Activated CD4-positive, CD25-positive, alpha-beta regulatory T cell treated with anti-CD3 and anti-CD28 coated beads, Interleukin-2, amount 50 U/mL, for 72 hours (primary cell): ENCODE results near the gene MCTP2.
"Not testable (repeated sequence)": the region's sequence is repeated elsewhere in the genome, so short reads cannot be mapped to it uniquely, and the experiment has no call there.

ENCODE experiments used
- DNase-seq: peaks from one replicate; pipeline ENCODE4 v3.0.0; 2021

MCTP2 gene

DNA sequence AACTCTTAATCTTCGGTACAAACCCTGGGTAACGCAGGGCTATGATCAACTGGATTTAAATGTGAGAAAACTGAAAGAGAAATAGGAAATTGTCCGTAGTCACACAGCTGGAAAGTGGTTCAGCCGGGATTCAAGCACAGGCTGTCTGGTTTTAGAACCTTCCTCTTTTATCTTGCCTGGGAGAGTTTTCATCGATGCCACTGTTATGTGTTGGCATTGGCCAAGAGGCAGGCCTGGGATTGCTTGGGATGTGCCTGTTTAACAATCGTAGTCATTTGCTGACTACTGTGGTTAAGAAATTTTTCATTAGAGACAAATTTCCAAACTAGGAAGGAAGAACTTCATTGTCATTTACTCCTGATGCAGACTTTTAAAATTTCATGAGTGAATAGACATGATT is 4.3 kb downstream of the MCTP2 start:
- DNase-seq = no peak

DNA sequence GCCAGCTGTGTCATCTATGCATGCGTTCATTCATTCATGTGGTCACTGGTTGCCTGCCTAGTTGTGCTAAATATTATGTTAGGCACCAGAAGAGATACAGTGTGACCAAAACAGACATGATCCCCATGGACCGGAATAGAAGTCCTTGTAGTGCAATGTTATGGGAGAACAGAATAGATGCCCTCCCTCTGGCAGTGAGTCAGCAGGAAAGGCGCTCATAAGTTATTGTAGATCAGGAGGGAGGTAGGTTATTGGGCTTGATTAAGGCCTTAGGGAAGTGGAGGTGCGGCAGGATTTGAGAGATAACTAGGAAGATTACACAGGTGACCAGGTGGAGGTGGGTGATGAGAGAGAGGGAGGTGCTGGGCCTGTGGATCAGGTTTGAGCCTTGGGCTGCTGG is 5.2 kb downstream of the MCTP2 start:
- no peak for DNase-seq

DNA sequence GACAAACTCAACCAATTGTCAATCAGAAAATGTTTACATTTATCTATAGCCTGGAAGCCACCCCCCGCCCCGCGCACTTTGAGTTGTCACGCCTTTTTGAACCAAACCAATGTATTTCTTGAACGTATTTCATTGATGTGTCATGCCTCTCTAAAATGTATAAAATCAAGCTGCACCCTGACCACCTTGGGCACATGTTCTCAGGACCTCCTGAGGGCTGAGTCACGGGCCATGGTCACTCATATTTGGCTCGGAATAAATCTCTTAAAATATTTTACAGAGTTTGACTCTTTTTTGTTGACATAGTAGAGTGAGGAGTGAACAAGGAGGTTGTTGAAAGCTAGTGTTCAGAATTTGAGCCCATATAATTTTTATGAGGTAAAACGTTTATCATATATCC is 6.5 kb downstream of the MCTP2 start:
- DNase-seq = no peak

DNA sequence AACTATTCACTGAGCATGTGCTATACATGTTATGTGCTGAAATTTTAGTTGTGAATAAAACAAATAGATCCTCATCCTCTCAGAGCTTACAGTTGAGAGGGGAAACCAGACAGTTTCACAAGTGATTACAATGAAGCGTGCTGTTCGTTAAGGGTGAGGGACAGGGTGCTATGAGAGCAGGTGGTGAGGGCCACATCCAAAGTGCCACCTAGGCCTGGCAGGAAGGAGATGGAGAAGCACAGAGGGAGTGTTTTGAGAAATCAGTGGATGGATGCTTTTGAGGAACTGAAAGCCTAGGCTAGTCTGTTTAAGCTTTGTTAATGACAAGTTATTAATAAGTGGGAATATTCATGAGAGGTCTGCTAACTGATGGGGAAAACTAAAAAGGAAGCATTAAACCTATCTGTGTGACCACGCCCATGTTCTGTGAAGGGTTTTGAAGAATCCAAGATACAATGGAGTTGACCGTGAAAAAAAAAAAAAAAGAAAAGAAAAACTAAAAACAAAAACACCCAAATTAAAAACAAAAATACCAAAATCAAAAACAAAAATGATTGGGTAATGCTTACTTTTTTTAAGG is 7.3 kb downstream of the MCTP2 start:
- no peak for DNase-seq

DNA sequence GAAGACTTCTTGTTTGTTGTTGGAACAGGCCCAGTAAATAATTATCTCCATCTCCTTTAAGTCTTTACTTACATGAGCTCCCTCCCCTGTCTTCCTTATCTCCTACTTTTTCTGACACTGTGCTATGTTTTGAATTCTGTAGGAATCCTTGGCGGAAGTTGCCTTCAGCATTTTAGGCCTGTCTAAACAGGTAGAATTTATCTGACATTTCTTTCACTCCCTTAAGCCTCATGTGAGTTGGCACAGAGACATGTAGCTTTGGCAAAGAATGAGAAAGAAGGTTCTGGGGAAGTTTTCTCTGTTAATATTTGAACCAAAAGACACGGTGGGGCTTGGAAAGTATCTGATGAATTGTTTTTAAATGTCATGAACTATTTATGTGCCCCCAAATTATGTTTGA is 8.1 kb downstream of the MCTP2 start:
- DNase-seq = no peak

DNA sequence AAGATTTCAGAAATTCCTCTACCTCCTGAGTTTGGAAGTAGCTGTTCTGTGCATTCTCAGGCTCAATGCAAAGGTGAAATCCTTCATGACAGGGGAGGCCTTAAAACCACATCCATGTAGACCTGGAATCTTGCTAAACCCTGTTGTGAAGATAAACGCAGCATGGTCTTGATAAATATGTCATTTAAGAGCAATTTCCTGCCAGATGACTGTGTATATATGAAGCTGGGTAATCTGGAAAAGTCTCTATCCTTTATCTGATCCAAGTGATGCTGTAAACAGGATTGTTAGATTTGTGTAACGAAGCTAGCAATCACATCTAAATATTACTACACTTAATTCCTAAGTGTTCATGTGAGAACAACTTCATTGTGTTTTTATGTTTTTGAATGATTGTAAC is 9.1 kb downstream of the MCTP2 start:
- no peak for DNase-seq

DNA sequence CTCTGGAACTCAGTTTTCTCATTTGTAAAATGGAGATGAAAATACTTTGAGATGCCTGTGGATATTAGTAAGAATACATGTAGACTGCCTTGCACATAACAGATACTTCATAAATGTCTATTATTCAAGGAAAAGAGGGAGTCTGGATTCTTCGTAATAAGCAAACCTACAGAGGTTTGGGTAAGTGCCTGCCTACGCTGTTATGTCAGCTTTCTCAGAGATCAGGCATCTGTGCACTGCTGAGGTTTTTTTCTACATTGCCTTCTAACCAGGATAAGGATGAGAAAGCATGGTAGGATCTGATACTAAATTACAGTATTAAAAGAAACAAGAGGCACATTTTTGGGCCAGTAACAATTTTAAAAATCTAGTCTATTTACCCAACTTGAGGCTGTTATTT is 10.9 kb downstream of the MCTP2 start:
- DNase-seq = no peak

DNA sequence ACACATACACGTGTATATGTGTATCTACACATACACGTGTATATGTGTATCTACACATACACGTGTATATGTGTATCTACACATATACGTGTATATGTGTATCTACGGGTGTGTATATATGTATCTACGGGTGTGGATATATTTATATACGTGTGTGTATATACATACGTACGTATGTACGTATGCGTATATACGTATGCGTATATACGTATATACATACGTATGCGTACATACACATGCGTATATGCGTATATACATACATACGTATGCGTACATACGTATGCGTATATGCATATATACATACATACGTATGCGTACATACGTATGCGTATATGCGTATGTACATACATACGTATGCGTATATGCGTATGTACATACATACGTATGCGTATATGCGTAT is 11.6 kb downstream of the MCTP2 start:
- DNase-seq = not testable (repeated sequence)

DNA sequence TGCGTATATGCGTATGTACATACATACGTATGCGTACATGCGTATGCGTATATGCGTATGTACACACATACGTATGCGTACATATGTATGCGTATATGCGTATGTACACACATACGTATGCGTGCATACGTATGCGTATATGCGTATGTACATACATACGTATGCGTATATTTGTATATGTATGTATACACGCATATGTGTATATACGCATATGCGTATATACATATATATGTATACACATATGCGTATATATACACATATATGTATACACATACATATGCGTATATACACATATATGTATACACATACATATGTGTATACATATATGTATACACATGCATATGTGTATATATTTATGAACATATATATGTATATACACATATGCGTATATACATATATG is 12.1 kb downstream of the MCTP2 start:
- no peak for DNase-seq

DNA sequence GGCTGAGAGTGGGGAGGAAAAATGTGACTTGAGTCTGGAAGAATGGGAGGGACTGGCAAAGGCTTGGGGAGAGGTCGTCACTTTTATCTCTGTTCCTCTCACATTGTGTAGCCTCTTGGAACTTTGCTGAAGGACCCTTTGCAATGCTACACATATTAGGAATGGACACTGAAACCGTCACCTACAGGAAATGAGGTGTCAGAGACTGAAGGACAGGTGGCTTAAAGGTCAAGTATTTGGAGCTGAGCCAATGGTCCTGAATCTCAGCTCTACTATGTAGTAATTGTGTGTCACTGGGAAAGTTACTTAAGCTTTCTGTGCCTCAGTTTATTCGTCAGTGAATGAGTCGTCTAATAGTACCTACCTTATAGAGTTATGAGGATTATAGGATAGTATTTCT is 14.7 kb downstream of the MCTP2 start:
- DNase-seq = no peak

DNA sequence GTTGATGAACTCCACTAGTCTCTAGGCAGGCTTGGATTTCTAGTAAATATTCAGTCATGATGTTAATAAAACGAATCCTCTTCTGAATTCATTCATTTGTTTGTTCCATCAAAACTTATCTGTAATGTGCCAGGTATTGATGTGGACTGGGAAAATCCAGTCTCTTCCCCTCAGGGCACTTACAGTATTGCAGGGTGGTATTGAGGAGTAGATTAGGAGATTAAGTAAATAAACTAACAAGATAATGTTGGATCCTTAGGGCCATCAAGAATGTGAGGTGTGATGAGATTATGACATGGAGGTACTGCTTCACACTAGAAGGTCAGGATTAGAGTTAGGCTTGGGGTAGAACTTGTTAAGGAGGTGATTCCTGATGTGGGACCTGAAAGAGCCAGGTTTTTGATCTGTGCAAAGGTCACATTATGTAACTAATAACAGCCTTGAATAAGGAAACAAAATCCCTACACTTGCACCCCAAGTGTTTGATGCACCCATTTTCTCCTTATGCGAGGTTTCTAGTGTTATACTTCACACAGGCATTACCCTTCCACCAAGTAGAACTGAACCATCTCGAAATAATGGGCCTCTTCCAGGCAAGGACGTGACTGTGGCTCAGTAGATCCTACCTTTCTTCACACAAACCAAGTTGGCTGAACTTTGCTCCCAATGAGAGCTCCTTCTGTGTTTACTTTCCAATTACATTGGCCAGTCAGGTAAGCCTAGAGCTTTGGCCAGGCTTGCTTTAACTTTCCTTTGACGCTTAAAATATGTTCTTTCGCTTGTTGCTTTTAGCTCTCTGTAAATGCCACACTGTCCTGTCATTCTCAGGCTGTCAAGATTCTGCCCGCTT is 16.7 kb downstream of the MCTP2 start:
- no peak for DNase-seq

DNA sequence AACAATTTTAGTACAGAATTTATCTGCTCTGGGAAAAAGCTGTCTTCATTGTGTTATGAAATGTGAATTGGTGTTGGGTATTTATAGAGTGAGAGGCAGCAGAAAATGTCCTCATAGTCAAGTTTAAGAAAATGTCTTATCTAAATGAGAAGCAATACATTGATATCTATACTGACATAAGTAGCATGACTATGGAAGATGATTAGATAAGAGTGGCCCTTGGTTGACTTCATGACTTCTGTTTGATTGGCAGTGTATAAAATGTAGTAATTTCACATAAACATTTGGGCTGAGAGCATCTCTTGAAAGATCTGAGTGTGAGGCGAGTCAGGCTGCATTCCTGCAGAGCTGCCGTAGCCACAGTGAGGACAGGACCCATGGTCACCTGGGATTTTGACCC is 19.4 kb downstream of the MCTP2 start:
- no peak for DNase-seq

DNA sequence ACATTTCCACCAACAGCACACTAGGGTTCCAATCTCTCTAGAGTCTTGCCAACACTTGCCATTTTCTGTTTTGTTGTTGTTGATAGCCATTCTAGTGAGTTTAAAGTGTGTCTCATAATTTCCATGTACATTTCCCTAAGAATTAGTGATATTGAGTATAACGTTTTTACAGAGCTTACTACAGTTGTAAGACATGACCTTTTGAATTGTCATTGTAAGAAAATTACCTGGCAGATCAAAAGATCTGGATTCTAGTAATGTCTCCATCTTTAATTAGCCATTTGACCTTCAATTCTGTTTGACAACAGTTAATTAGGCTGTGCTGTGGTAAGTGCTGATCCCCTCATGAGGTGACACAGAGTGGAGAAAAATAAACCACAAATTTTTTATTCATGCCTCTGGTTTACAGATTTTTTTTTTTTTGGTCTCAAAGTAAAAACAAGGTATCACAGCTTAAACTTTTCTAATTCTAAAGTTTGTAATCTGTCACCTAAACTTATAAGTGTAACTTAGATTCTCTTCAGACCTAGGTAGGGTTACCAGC is 20.9 kb downstream of the MCTP2 start:
- DNase-seq = no peak

DNA sequence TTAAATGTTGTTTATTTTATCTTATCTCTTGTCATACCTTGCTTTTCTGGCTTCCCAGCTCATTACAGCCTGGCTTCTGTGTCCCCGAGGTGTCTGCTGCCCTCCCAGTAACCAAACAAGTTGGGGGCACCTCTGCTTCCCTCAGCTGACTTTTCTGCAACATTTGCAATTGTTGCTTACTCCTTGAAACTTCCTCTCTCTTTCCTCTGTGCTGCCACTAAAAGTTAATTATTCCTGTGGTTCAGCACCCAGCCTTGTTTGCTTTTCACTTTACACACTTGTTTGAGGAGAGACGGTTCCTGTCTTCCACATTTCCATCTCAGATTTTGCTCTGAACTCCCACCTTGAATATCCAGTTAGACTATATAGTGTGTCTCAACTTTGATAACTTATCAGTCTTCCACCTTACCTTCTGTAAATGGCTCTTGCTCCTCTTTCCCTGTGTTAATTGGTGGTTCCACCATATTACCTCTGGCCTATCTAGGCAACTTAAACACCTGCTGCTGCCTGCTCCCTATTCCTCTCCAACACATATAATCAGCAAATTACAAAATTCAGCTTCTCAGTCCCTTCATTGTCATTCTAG is 21.6 kb downstream of the MCTP2 start:
- no peak for DNase-seq

DNA sequence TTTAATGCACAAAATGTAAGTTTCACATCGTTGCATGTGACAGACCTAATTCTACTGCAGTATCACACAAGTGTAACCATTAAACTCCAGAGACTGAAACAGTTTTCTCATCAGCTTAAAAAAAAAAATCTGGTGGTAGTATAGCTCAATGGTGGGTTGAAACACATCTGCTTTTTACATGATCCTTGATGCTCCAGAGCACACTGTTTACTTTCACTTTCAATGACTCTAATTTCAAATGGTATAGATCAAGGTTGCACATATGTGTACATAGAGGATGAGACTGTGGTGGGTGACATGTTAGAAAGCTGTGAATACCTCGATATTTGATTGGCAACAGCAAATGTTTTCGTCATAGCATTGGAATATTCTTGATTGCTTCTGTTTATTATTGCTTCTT is 22.4 kb downstream of the MCTP2 start:
- no peak for DNase-seq

DNA sequence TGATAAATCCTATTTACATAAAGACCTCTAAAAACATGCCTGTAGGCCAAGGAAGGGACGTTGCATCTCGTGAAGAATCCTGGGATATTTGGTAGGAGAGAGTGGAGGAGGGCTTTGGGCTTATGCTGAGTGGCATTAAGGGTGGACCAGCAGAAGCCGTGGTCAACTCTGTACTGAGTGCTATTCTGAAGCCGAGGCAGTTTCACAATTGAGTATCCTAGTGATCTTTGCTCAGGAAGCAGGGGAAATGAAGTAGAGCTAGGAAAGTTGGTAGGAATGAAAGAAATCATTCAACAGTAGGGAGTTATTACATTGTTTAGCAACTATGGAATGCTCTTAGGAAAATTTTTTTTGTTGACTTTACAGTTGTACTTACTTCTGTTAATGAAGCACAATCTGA is 24.2 kb downstream of the MCTP2 start:
- no peak for DNase-seq

DNA sequence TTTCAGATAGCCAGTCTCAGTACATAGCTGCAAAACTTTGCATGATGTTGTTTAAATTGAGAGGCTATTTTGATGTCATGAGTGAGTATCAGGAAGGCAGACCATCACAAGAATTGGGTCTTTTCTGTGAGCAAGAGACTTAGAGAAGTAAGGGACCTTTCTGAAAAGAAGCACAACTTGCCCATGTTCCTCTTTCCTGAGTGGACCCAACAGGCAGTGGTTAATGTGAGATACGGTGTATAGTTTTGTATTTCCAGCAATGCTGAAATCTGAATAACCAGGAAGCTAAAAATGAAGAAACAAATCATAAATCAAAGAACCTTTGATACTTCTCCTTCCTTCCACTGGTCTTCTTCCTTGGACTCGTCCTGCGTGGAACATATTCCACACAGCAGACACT is 25.1 kb downstream of the MCTP2 start:
- DNase-seq = no peak

DNA sequence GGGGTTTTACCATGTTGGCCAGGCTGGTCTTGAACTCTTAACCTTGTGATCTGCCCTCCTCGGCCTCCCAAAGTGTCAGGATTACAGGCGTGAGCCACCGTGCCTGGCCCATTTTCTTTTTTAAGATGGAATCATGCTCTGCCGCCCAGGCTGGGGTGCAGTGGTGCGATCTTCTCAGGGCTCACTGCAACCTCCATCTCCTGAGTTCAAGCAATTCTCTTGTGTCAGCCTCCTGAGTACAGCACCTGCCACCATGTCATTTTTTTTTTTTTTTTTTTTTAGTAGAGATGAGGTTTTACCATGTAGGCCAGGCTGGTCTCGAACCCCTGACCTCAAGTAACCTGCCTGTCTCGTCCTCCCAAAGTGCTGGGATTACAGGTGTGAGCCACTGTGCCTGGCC is 26.4 kb downstream of the MCTP2 start:
- DNase-seq = not testable (repeated sequence)

DNA sequence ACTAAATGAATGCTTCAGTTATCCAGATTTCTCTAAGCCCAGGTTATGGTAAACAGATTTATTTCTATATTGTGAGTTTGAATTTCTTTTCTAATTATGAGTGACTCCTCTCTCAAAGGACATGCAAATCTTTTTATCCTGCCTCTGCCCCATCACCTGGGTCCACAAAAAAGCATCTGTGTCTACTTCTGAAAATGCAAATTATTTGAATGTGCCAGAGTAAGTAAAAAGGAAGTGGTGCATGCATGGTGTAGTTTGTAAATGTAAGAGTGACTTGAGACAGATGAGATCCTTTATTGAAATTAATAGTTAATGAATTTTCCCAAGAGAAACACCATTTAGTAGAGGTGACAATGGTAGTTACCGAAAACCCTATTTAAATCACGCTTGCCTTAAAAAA is 26.9 kb downstream of the MCTP2 start:
- no peak for DNase-seq

DNA sequence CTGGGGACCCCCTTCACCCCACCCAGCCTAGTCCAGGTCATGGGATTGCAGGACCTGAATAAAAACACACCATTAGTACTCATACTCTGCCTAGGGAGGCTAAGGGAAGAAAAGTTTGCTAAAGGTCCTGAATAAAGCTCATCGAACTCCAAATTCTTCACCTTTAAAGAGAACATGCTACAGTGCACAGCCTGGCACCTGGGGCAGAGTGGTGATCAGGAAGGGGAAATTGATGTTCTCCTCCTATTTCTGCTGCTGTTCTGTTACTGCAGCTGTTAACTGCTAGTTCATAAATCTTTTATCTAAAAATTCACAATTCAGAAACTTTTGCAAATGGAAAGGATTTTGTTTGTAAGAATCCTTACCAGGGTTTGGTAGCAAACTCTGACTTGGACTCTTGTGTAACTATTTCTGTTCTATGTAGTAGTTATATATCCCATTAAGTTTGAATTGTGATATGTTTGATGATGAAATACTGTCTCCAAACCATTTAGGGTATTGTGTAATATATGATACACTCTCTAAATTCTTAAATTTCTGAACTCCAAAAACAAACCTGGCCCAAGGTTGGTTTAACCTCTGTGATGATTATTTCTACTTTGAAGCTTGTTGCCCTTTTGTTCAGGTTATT is 27.9 kb downstream of the MCTP2 start:
- no peak for DNase-seq

DNA sequence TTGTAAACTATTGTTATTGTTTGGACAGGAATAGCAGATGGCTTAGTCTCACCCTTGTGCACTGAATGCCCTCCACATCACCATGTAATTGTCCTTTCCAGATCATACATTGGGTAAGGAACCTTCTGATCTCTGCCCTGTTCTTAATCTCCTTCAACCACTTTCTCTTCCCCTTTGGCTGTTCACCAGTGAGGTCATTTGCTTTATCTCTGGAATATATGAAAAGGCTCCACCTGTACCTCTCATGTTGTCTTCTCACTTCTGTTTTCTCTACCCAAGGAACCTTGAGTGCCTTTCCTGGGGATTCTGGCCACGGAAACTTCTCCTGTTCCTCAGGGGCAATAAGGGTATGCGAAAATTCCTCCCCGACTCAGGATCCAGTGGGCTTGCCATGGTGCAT is 28.5 kb downstream of the MCTP2 start:
- no peak for DNase-seq

DNA sequence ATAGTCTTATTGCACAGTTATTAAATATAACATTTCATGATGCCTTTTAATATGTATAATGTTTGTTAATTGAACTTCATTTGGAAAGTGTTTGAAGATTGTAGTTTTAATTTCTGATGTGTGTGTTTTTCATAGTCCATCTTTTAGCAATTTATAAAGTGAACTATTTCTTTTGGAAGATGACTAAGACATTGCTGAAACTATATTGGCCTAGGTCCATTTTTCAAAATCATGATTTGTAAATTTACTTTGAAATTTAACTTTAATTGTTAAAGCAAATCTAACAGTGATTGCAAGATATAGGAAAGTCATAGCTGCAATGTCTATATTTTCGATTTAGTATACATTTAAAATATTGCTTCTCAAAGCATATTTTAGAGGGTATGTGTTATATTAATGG is 30.8 kb downstream of the MCTP2 start:
- no peak for DNase-seq

DNA sequence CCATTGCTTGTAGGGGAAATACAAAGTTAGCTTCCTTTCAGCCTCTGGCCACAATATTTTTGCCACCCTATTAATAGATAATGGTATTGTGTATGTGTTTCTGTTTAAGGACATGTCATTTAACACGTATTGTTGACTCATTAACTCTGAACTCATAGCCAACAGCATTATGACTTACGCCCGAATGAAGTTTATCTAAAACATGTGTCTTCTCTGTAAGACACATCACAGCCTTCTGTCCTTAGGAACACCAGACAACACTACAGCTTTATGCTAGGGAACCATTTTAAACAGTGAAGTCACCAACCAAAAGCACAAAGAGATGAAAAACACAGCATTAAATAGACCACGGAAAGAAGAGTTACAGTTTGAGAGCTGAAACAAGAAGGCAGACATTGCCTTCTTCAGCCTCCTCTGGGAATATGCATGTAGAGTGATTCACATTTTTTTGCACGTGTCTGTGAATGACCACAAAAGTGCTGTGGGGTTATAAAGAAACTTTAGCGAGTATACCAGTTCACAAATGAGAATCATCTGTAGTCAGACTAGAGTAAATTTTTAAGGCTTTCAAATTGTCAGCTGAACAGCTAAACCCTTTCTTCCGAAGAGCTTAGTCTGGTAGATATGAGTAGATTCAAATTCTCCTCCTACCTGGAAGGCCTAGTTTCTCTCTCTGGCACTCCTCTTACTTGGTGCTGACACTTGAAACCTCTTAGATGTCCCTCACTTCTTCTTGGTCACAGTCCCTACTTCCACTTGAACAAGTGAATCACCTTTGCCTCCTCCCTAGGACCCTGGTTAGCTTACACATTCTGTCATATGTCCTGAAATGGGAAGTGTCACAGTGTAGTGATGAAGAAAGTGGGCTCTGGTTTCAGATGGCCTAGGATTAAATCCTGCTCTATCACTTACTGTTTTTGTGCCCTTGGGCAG is 32.2 kb downstream of the MCTP2 start:
- no peak for DNase-seq
